Measurements from ENCODE around the gene ZNF667.
A peak's percentile ranks its signal among the peaks of the same experiment; 100 is the strongest.

Gene ZNF667

DNA sequence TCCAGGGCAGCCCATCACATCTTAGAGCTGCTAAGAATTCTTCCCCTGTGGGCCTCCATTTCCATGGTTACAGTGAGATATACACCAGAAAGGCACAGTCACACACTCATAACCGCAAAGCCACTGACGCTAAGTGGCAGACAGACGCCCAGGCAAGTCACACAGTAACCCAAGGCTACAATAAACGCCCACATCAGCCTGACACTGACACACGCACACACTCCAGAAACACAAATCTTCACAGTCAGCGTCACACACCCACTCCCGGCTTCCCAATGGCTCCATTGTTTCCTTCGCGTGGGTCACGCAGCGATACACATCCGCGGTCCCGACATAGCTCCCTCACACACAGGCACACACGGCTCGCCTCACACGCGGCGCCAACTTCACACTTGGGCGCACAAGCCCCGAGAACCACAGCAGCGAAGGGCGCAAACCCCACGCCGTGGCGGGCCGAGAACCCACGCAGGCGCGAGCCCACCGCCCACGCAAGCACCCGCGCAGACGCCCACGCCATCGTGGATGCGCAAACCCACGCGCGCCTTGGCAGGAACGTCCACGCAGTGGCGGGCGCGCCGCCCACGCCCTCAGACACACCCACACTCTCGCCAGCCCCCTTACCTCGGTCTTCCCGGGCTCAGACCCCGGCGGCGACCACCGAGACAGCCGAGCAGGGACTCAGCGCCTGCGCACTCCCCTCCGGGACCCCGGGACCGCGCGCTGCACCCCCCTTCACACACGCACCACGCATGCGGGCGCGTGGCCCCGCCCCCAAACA lies at the start of gene ZNF667:
Gene ZNF667 (minus strand): TSS at position 695 of the 778 bp plus-strand sequence. CDS start 14,975 bp downstream, outside the sequence.
- TF ChIP-seq, protein P1, sequence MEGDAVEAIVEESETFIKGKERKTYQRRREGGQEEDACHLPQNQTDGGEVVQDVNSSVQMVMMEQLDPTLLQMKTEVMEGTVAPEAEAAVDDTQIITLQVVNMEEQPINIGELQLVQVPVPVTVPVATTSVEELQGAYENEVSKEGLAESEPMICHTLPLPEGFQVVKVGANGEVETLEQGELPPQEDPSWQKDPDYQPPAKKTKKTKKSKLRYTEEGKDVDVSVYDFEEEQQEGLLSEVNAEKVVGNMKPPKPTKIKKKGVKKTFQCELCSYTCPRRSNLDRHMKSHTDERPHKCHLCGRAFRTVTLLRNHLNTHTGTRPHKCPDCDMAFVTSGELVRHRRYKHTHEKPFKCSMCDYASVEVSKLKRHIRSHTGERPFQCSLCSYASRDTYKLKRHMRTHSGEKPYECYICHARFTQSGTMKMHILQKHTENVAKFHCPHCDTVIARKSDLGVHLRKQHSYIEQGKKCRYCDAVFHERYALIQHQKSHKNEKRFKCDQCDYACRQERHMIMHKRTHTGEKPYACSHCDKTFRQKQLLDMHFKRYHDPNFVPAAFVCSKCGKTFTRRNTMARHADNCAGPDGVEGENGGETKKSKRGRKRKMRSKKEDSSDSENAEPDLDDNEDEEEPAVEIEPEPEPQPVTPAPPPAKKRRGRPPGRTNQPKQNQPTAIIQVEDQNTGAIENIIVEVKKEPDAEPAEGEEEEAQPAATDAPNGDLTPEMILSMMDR (IDR thresholded peaks at IDR 0.05; ENCODE audit: low read depth, low read length), result no peak
- DNase-seq (ENCODE audit: extremely low read depth, low read depth), result no peak

DNA sequence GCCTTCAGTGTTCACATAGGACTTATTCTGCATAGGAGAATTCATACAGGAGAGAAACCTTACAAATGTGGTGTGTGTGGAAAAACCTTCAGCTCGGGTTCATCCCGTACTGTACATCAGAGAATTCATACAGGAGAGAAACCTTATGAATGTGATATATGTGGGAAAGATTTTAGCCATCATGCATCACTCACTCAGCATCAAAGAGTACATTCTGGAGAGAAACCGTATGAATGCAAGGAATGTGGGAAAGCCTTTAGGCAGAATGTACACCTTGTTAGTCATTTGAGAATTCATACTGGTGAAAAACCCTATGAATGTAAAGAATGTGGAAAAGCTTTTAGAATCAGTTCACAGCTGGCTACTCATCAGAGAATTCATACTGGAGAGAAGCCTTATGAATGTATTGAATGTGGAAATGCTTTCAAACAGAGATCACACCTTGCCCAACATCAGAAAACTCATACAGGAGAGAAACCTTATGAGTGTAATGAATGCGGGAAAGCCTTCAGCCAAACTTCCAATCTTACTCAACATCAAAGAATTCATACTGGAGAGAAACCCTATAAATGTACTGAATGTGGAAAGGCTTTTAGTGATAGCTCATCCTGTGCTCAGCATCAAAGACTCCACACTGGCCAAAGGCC lies 48.2 kb upstream of the ZNF667 start:
- TF ChIP-seq, protein P1 (IDR thresholded peaks at IDR 0.05; ENCODE audit: low read depth, low read length), result no peak
- DNase-seq (ENCODE audit: extremely low read depth, low read depth), result no peak

DNA sequence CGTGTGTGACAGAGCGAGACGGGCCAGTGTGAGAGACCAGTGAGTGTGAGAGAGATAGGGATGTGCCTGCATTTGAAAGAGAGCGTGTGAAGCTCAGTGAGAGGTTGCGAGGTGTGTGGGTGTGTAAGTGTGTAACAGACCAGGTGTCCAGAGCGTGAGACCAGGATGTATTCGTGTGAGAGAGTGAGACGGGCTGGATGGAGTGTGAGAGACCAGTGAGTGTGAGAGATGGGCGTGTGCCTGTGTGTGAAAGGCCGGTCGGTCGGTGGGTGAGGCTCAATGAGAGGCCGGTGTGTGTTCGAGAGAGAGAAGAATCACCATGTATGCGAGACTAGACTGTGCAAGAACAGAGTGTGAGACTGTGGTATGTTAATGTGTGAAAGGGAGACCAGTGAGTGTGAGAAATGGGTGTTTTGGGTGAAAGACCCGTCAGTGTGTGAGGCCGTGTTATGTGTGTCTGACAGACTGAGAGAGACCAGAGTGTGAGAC lies 31.2 kb upstream of the ZNF667 start:
- DNase-seq (ENCODE audit: extremely low read depth, low read depth), result no peak
- TF ChIP-seq, protein P1 (IDR thresholded peaks at IDR 0.05; ENCODE audit: low read depth, low read length), result no peak

DNA sequence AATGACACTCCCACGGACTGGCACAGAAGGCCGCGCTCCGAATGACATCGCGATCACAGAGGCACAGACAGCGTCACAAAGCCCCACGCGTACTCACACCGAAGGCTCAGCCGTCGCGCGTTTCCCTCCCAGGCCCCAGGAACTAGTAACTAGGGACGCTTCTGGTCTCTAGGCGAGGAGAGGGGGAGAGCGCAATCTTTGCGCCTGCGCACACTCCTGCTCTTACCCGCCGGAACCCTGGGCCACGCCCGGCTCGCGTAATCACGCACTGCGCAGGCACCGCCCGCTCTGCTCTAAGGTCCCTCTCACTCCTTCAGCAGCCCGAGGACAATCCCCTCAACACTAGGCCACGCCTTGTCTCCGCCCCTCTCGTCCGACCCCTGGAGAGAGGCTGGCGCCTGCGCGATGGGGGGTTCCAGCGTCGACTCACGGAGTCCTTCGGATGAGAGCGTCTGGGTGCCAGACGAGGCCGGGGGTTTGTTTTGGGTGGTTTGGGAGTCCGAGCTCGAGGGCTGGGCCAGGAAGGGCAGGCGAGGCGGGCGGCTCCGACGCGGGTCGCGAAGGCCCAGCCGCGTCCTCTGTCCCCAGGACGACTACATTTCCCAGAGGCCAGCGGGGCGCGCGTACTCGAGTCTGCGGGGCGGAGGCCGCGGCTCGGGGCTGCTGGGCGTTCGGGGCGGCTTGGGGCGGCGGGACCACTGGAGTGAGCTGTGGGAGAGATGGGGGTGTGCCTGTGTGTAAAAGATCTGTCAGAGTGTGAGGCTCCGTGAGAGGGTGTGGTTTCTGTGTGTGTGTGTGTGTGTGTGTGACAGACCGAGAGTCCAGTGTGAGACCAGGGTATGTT lies 30.5 kb upstream of the ZNF667 start, which contains the start of gene ZNF471:
Gene ZNF471 (plus strand): TSS at position 410 of the 844 bp plus-strand sequence. CDS start 3,717 bp downstream, outside the sequence.
- DNase-seq (ENCODE audit: extremely low read depth, low read depth), result peak; percentile 96
- TF ChIP-seq, protein P1 (IDR thresholded peaks at IDR 0.05; ENCODE audit: low read depth, low read length), result no peak

DNA sequence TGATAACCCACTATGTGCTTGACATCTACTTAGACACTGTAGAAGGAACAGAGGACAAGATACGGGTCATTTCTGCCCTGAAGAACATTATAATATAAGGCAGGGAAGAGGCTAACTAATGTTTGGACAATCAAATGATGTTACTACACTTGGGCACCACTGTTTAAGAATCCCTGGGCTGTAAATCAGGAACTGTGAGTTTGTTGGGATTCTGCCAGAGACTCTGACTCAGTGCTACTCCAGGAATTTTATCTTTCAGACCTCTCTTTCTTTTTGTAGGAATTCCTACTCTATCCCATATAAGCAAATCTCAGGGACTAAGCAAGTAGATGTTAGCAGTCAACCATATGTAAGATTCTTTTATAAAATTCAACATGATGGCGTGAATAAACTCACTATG lies 27.4 kb upstream of the ZNF667 start:
- no peak for DNase-seq (ENCODE audit: extremely low read depth, low read depth)
- TF ChIP-seq, protein P1 (IDR thresholded peaks at IDR 0.05; ENCODE audit: low read depth, low read length), result no peak

DNA sequence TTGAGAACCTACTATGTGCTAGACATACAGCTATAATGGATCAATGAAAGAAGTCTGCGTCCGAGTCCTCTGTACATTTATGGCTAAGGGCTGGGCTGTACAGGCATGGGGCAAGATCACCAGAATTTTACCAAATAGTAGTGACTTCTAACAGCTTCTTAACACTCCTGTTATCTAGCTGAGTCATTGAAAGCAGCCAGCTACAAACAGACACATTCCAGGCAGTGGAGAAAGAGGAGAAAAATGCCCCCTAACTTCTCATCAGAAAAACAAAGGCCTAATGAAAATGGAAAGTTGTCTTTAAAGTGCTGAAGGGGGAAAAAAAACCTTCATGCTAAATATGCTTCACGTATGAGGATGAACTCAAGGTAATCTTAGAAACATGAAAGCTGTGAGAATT lies 14.3 kb upstream of the ZNF667 start:
- DNase-seq (ENCODE audit: extremely low read depth, low read depth), result no peak
- TF ChIP-seq, protein P1 (IDR thresholded peaks at IDR 0.05; ENCODE audit: low read depth, low read length), result no peak
